Natural killer cell (primary cell): Measurements from ENCODE around the gene KIF21B. TPM values are rescaled to one million over a fixed set of nuclear protein-coding genes. Genes with fewer than 3 reads are reported as not detected.

ENCODE experiments used
- ATAC-seq, 3 donors: fragments of 150-1000 bp in 2 of 3; fragments of 200-7000 bp in 1 of 3; cut with Tn5 transposase; 1 replicate in 1 of 3; 2 replicates in 2 of 3; pipeline ENCODE4 v1.10.0; 2021; ENCODE audit warnings: mild to moderate bottlenecking in 2 of 3, moderate library complexity in 2 of 3
- DNase-seq, 2 donors: peaks; one replicate each; pipeline versions ENCODE4 v3.0.0 to v3.0.0-alpha.2; 2013 to 2021; ENCODE audit warnings: mixed read lengths in 1 of 2
- H3K27ac ChIP-seq: one replicate; pipeline ENCODE4 v1.5.1; 2013; ENCODE audit warnings: mild to moderate bottlenecking, low read length
- H3K27me3 ChIP-seq: one replicate; pipeline ENCODE4 v1.6.1; 2013; ENCODE audit warnings: low read length; ENCODE audit not compliant: control insufficient read depth, insufficient read depth
- H3K36me3 ChIP-seq: one replicate; pipeline ENCODE4 v1.6.1; 2013; ENCODE audit warnings: low read length; ENCODE audit not compliant: control insufficient read depth, insufficient read depth
- H3K4me1 ChIP-seq: one replicate; pipeline ENCODE4 v1.6.1; 2013; ENCODE audit warnings: low read length; ENCODE audit not compliant: control insufficient read depth, insufficient read depth
- H3K4me3 ChIP-seq: one replicate; pipeline ENCODE4 v1.5.1; 2013; ENCODE audit warnings: low read length
- H3K9me3 ChIP-seq: one replicate; pipeline ENCODE4 v1.6.1; 2013; ENCODE audit warnings: low read length; ENCODE audit not compliant: control insufficient read depth, insufficient read depth
- H3K27ac Mint-ChIP-seq, 2 donors: one replicate each; pipeline ENCODE4 v1.8.0; 2022; ENCODE audit warnings: mild to moderate bottlenecking in 2 of 2, mixed read lengths in 2 of 2, moderate library complexity in 1 of 2
- H3K27me3 Mint-ChIP-seq, 2 donors: one replicate each; pipeline ENCODE4 v1.8.0; 2022; ENCODE audit warnings: low read depth in 2 of 2, mixed read lengths in 2 of 2
- H3K36me3 Mint-ChIP-seq: one replicate; pipeline ENCODE4 v1.8.0; 2022; ENCODE audit warnings: mixed read lengths
- H3K4me1 Mint-ChIP-seq, 2 donors: one replicate each; pipeline ENCODE4 v1.8.0; 2022; ENCODE audit warnings: mixed read lengths in 2 of 2
- H3K4me3 Mint-ChIP-seq: one replicate; pipeline ENCODE4 v1.8.0; 2022; ENCODE audit warnings: mild to moderate bottlenecking, moderate library complexity, mixed read lengths
- H3K9me3 Mint-ChIP-seq, 2 donors: one replicate each; pipeline ENCODE4 v1.8.0; 2022; ENCODE audit warnings: mixed read lengths in 2 of 2
- CTCF ChIP-seq: fragments of 200-600 bp; IDR thresholded peaks from one replicate; pipeline ENCODE4 v1.8.0; 2022; ENCODE audit warnings: antibody characterized with exemption
- WGBS: methylation state at CpG from one replicate; pipeline ENCODE4 v1.1.7; 2013; ENCODE audit warnings: missing lambda C conversion rate; ENCODE audit not compliant: insufficient coverage; 5-methylcytosine and 5-hydroxymethylcytosine counted together
- intact Hi-C: fragments of 100-400 bp; cut with micrococcal nuclease; formaldehyde crosslinking; loops from one replicate; pipeline ENCODE4 v1.14.2; 2022
- total RNA-seq, 4 donors: library from RNA; stranded (reverse); fragments of 120-200 nt in 1 of 4; gene quantifications; one replicate each; pipeline versions ENCODE4 v1.2.3 to v1.2.4, GENCODE V29; 2013 to 2022

The KIF21B gene
- total RNA-seq, 3 donors from 2014 or later (not counting 1 experiment from before 2014, with no cell fraction given): 102 to 129 (median 126) TPM

GRCh38 chr1:201001962-201002361 lies 21.6 kb downstream of the KIF21B start:
- Histone ChIP-seq H3K4me1 (no peaks in the 10 kb centered on the region), H3K9me3 (no peaks in the 10 kb centered on the region), H3K27me3 (no peaks in the 10 kb centered on the region), H3K27ac (no peak overlapping the region), H3K36me3 (peaks cover 85% of the 10 kb centered on the region), H3K4me3 (no peak overlapping the region)
- intact Hi-C loops: no loop called here
- no peak for ATAC-seq
- no peak for TF ChIP-seq CTCF
- DNase-seq: no peak
- no peaks in the 10 kb centered on the region for H3K9me3 Mint-ChIP-seq
- H3K27ac Mint-ChIP-seq: peak overlapping the region in 1 of 2 donors; percentile 66
- H3K4me3 Mint-ChIP-seq: no peak overlapping the region
- peaks cover 7% of the 10 kb centered on the region for H3K36me3 Mint-ChIP-seq
- H3K4me1 Mint-ChIP-seq: peaks cover 5 to 6% of the 10 kb centered on the region in 2 donors
- WGBS: 96% methylated on average over 11 of the region's 11 CpGs
- H3K27me3 Mint-ChIP-seq: no peaks in the 10 kb centered on the region

DNA sequence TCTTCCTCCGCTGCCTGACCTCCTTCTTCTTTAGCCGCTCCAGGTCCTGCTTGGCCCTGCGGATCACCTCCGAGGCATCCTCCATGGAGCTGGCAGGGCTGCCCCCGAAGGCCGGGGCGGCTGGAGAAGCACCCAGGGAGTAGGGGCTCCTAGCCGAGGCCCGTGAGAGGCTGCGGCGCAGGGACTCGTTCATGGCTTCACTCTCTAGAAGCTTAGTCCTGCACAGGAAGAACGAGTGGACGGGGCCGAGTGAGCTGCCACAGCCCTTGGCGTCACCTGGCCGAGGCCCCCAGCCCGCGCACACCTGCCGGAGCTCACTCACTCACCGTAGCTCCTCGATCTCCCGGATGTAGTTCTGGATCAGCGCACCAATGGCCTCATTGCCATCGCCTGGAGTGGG lies 23.1 kb downstream of the KIF21B start:
- peaks cover 88% of the 10 kb centered on the region for H3K36me3 ChIP-seq
- no peak overlapping the region for H3K4me3 Mint-ChIP-seq
- intact Hi-C loops: no loop called here
- no peak for DNase-seq
- no peak overlapping the region for H3K27ac ChIP-seq
- TF ChIP-seq CTCF: no peak
- H3K9me3 Mint-ChIP-seq: no peaks in the 10 kb centered on the region
- no peaks in the 10 kb centered on the region for H3K27me3 ChIP-seq
- no peaks in the 10 kb centered on the region for H3K9me3 ChIP-seq
- no peak for ATAC-seq
- WGBS: 94% methylated on average over 25 of the region's 25 CpGs
- H3K27ac Mint-ChIP-seq: no peak overlapping the region
- H3K27me3 Mint-ChIP-seq: no peaks in the 10 kb centered on the region
- H3K4me1 Mint-ChIP-seq: peaks cover 0 to 16% of the 10 kb centered on the region in 2 donors
- peaks cover 18% of the 10 kb centered on the region for H3K36me3 Mint-ChIP-seq
- no peaks in the 10 kb centered on the region for H3K4me1 ChIP-seq
- no peak overlapping the region for H3K4me3 ChIP-seq

- Histone ChIP-seq H3K36me3 (peaks cover 88% of the 10 kb centered on the region), H3K4me1 (no peaks in the 10 kb centered on the region), H3K27me3 (no peaks in the 10 kb centered on the region), H3K27ac (no peak overlapping the region), H3K4me3 (no peak overlapping the region), H3K9me3 (no peaks in the 10 kb centered on the region)
- no peaks in the 10 kb centered on the region for H3K27me3 Mint-ChIP-seq
- H3K27ac Mint-ChIP-seq: peak overlapping the region in 1 of 2 donors; percentile 57
- intact Hi-C loops: no loop called here
- no peak for DNase-seq
- no peak overlapping the region for H3K4me3 Mint-ChIP-seq
- no peak for TF ChIP-seq CTCF
- no peak for ATAC-seq
- peaks cover 0 to 16% of the 10 kb centered on the region in 2 donors for H3K4me1 Mint-ChIP-seq
- no peaks in the 10 kb centered on the region for H3K9me3 Mint-ChIP-seq
- WGBS: over 99% methylated on average over 13 of the region's 14 CpGs
- H3K36me3 Mint-ChIP-seq: peaks cover 18% of the 10 kb centered on the region
Measured at GRCh38 chr1:200999667-201000066, 23.8 kb downstream of the KIF21B start.

DNA sequence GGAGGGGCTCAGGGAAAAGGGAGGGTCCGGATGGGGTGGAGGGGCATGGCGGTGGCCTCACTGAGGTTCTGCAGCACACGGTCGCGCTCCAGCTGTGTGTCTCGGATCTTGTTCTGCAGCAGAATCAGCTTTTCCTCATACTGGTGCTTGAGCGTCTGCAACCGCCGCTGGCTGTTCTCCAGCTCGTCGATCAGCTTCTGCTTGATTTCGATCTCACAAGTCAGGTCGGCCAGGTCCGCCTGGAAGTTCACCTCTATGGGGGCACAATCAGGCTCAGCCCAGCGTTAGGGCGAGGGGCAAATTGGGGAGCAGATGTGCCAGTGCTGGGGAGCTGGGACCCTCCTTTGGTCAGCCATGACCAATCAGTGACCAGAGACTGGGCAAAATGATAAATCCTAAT lies 25.2 kb downstream of the KIF21B start:
- Mint-ChIP-seq H3K27ac (no peak overlapping the region), H3K4me1 (peaks cover 4 to 19% of the 10 kb centered on the region in 2 donors), H3K9me3 (no peaks in the 10 kb centered on the region), H3K36me3 (peaks cover 18% of the 10 kb centered on the region), H3K4me3 (no peak overlapping the region), H3K27me3 (no peaks in the 10 kb centered on the region)
- Histone ChIP-seq H3K4me1 (no peaks in the 10 kb centered on the region), H3K27ac (no peak overlapping the region), H3K9me3 (no peaks in the 10 kb centered on the region), H3K4me3 (no peak overlapping the region), H3K27me3 (no peaks in the 10 kb centered on the region), H3K36me3 (peaks cover 85% of the 10 kb centered on the region)
- intact Hi-C loops: no loop called here
- TF ChIP-seq CTCF: no peak
- no peak for ATAC-seq
- WGBS: 97% methylated on average over 16 of the region's 16 CpGs
- DNase-seq: no peak
